Activated CD4-positive, alpha-beta T cell treated with anti-CD3 and anti-CD28 coated beads for 1 hour (primary cell): Measurements from ENCODE around the gene PLEKHG4B.
"Not testable (repeated sequence)": the region's sequence is repeated elsewhere in the genome, so short reads cannot be mapped to it uniquely, and the experiment has no call there.

Experiments
- DNase-seq: peaks from one replicate; pipeline ENCODE4 v3.0.0-alpha.2; 2020

PLEKHG4B gene

DNA sequence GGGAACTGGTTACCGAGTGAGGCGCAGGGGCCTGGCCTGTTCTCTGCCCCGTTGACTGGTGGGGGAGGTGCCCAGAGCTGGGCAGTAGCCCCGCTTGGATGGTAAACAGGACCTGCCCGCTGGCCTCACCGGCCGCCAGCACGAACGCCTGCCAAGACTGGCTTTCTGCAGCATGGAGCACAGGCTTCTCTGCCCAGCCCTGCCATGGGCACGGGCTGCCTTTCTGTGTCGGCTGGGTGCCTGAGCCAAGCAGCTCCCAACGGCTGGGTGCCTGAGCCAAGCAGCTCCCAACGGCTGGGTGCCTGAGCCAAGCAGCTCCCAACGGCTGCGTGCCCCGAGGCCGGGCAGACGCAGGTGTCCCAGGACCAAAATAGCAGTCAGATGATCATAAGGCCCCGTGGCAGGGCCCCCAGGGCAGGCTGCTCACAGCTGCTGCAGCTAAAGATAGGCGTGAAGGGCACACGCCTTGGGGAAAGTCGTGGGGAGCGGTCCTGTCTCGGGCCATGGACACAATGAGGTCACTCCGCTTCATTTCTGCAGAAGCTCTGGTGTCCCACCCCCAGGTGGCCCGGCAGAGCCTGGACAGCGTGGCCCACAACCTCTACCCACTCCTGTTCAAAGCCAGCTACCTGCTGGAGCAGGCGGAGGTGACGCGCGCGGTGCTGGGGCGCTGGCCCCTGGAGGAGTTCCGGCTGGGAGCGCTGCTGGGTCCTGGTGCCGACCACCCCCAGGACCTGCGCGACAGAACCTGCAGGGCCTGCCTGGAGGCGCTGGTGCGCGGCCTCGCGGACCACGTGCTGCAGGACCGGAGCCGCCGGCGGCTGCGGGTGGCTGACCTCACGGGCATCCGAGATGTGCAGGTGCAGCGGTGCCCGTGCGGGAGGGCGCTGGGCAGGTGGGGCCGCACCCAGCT, 99.3 kb downstream of the PLEKHG4B start, which contains the start of gene LRRC14B:
LRRC14B (plus strand) TSS at position 460 of the 913 bp plus-strand sequence; CDS start at position 504, 44 bp downstream.
- no peak for DNase-seq

DNA sequence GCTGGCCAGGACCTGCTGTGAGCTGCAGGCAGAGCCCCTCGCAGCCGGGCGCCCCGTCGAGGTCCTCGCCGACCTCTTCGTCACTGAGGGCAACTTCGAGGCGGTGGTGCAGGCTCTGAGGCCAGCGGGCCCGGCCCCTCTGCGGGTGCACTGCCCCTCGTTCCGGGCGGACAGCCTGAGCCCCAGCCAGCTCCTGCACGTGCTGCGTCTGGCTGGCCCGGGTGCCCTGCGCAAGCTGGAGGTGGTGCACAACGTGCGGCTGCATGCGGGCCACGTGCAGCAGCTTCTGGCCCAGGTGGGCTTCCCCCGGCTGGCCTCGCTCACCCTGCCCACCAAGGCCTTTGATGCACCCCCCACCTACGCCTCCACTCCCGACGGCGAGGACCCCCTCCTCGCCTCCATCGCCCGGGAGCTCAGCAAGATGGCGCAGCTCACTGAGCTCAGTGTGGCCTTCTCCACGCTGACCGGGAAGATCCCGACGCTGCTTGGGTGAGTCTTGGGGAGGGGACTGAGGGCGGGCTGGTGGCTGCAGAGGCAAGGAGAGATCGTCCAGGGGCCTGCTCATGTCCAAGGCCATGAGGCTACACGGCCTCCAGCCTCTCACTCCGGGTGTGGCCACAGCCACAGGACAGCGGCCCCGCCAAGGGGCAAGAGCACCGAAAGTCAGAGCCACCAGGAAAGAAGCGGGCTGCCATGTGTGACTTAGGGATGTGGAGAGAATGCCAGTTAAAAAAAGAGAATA, 100.2 kb downstream of the PLEKHG4B start:
- no peak for DNase-seq

DNA sequence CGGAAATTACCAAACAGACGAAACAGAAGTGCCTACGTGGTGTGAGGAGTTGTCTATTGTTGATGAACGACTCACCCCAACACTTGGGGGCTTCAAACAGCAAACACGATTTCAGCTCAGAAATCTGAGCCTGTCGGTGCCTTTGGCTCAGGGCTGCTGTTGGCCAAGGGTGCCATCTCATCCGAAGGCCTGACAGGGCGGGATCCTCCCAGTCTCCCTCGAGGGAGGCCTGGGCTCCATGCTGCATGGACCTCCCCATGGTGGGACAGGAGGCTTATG, 100.7 kb downstream of the PLEKHG4B start:
- no peak for DNase-seq

DNA sequence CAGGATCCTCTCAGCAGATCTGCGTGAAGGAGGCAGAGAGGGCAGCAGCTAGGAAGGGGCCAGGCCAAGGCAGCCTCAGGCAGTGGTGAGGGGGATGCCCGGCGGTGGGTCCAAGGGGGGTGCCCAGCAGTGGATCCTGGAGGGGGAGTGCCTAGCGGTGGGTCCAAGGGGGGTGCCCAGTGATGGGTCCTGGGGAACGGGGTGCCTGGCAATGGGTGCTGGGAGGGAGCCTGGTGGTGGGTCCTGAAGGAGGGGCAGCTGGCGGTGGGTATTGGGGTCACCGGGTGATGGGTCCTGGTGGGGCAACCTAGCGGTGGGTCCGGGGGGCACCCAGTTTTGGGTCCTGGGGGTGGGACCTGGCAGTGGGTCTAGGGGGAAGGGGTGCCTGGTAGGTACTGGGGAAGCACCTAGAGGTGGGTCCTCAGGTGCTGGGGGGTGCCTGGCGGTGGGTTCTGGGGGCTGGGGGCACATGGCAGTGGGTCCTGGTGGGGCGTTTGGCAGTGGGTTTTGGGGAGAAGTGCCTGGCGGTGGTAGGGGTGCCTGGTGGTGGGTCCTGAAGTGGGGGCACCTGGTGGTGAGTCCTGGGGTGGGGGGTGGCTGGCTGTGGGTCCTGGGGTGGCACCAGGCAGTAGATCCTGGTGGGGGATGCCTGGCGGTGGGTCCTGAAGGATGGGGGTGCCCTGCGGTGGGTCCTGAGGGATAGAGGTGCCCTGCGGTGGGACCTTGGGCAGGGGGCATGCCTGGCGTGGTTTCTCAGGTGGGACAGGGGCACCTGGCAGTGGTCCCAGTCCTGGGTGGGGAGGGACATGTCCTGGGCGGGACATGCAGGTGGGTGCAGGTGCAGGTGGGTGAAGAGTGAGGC, 101.2 kb downstream of the PLEKHG4B start:
- DNase-seq, result no peak

DNA sequence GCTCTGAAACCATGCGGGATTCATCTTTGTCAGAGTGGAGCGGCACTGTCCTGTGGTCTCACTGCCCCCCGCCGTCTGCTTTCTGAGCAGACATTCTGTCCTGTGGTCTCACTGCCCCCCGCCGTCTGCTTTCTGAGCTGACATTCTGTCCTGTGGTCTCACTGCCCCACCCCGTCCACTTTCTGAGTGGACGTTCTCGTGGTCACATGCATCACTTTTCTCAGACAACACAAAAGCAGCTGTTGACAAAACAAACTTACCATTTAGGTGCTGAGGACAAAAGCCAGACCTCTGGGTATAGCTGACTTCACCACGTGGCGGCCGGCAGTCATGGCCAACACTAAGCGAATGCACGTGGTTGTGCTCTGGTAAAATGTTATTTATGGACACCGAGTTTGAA, 102.1 kb downstream of the PLEKHG4B start:
- DNase-seq, result no peak

DNA sequence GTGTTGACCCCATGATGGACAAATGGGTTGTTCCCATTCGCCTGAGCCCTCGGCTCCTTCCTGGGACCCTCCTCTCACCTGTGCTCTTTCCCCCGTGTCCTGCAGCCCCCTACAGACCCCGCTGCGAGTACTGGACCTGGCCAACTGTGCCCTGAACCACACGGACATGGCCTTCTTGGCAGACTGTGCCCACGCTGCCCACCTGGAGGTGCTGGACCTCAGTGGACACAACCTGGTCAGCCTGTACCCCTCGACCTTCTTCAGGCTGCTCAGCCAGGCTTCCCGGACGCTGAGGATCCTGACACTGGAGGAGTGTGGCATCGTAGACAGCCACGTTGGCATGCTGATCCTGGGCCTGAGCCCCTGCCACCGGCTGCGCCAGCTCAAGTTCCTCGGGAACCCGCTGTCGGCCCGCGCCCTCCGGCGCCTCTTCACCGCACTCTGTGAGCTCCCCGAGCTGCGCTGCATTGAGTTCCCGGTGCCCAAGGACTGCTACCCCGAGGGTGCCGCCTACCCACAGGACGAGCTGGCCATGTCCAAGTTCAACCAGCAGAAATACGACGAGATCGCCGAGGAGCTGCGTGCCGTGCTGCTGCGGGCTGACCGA, 102.7 kb downstream of the PLEKHG4B start:
- no peak for DNase-seq

DNA sequence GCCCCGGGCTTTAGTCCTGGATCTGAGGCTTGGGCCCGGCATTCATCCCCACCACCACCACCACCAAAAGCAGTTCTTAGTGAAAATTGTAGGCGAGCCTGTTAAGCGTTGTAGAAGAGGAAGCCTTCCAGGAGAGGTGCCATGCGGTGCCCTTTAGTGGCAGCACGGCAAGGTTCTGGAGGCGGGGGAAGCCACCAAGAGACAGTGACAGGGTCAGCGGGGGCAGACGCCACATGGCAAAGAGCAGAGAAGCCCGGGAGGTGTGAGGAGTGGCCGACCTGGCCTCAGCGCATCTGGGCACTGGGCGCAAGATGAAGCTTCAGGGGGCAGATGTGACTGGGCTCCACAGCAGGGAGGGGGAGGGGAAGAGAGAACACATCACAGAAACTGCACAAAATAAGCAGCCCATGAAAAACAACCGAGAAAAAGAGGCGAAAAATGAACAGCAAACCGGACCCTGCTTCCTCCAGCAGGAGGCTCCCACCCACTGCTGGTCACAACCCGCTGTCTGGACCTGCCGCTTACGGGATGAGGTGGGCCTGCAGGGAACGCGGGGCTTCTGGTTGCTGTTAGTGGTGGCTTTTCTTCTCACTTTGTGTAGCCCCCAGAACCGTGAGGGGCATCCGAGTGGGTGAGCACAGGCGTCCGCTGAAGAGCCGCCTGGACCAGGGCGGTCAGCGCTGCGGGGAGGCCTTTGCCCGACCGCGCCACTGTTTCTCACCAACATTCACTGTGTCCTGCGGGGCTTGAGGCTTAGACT, 103.6 kb downstream of the PLEKHG4B start:
- DNase-seq, result no peak

DNA sequence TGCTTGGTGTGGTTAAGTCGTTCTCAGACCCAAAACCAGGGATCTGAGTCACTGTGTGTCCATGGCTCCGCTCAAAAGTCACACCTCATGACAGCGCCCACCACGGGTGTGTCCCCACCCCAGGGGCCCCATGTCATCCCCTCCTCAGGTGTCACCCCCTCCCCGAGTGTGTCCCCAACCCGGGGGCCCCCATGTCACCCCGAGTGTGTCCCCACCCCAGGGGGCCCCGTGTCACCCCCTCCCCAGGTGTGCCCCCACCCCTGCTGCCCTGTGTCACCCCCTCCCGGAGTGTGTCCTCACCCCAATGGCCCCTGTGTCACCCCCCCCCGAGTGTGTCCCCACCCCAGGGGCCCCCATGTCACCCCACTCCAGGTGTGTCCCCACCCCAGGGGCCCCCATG, 104.4 kb downstream of the PLEKHG4B start:
- DNase-seq, result no peak

DNA sequence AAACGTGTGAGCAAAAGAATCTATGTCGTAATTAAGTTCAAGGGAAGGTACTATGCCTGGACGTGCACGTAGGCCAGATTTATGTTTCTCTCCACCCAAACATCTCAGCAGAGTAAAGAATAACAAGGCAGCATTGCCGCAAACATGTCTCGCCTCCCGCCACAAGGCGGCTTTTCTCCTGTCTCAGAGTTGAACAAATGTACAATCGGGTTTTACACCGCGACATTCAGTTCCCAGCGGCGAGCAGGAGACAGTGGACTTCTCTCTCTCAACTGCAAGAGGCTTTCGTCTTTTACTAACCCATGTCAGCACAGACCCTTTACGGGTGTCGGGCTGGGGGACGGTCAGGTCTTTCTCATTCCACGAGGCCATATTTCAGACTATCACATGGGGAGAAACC, 105.1 kb downstream of the PLEKHG4B start:
- not testable (repeated sequence) for DNase-seq

DNA sequence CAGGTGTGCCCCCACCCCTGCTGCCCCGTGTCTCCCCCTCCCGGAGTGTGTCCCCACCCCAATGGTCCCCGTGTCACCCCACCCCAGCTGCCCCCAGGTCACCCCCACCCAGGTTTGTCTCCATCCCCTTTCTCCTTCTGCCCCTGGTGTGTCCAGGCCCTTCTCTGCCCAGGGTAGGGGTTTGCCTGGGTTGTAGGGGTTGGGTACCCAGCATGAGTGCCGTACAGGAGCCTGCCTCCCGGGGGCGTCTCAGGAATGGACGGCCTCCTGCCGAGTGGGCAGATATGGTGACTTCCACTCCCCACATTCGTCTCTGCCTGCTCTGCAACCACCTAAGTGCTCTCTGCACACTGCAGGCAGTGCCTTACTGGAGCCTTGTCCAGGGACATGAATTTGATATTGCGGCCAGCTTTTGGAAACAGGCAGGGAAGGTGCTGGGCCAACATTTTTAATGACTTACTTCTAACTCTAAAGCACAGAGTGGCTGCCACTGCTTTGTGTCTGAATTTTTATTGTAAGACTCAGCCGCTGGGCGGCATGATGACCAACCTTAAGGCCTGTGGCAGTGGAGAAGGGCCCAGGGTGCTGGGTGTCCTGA, 106.0 kb downstream of the PLEKHG4B start:
- no peak for DNase-seq

DNA sequence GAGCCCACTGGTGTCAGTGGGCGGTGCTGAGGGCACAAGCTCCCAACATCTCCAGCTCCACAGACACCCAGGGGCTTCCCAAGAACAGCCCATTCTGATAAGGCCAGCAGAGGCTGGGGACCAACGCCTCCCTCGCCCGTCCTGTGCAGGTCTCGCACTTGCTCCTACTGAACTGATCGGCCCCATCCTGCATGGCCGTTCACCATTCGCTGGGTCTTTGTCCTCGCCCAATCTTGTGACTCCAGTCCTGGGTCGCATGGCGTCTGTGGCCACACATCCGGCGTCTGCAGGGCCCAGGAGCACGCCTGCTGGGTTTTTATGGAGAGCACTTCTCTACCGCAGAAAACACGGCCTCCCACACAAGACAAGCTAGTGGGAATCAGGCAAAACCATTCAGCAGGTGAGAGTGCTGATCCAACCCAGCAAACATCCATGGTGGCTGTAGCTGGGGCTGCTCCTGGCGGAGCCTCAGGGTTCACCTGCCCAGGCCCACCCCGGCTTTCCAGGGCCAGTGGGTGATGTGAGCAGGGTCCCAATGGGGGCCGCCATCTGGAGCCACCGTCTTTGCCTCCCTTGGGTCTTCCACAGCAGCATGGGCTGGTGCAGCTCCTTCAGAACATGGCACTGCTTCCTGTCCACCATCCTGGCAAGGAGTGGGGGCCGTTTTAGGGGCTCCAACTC, 106.7 kb downstream of the PLEKHG4B start:
- no peak for DNase-seq

DNA sequence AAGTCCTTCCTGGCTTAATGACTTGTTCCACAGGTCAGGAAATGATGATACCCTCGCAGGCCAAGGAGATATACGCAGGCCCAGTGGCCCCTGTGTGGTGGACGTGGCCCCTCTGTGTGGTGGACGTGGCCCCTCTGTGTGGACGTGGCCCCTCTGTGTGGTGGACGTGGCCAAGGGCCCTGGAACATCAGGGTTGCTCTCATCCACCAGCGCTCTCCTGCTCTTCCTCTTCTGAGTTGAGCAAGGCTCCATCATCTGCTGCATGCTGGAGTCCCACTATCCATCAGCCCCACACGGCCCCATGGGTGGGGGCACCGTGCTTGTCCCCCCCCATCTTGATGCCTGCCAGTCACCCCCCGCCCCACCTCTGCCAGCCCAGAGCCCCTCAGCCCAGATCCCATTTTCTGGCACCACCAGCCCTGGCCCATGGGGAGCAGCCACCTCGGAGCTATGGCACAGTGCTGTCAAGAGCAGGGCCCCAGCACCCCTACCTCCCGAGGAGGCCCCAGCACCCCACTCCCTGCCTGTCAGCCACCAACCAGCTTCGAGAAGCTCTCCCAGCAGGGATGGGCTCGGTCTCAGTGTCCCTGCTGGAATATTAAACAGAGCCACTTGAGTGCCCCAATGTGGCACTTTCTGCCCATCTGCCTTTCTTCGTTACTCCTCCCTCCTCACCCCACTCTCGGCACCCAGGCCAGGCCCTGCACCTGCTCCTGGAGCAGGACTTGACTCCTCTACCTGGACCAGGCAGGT, 107.4 kb downstream of the PLEKHG4B start:
- no peak for DNase-seq

DNA sequence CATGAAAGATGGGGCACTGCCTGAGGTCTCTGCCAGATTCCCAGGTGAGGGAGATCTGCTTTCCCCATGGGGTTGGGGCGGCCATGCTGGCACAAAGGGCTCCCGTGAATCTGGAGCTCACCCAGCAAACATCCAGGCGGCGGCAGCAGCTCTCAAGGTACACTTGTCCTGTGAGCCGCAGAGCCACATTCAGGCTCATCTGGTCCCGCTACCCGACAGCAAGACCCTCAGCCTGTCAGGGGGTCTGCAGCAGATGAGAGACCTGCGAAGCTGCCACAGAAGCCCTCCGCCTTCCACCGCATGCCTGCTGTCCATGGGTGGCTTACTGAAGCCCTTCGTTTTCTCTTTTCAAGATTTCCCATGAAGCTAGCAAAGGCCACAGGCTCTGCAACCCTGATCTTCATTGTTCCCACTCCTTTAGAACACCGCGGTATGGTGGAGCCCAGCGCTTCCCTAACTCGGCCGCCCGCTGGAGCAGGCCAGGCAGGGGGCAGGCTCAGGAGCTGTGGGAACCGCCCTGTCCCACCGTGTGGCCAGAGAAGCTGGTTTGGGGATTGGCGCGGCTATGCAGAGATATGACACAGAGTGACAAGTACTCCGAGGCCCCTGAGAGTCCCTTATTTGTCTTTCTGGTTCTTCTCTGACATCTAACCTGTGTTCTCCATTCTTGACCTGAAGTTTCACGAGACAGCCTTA, 108.1 kb downstream of the PLEKHG4B start:
- DNase-seq, result no peak

DNA sequence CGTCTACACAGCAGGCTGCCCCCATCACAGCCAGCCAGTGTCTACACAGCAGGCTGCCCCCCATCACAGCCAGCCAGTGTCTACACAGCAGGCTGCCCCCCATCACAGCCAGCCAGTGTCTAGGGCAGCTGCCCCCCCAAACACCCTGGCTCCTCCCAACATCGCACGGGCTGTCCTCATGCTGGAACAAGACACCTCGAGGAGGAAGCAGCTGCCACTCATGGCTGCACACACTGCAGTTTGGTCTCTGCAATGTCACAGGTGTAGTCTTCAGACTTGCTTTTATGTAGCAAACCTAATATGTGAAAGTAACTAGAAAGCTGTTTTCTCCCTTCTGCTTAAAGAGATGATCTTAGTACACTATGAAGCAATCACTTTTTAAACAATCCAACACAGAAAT, 109.0 kb downstream of the PLEKHG4B start:
- no peak for DNase-seq

DNA sequence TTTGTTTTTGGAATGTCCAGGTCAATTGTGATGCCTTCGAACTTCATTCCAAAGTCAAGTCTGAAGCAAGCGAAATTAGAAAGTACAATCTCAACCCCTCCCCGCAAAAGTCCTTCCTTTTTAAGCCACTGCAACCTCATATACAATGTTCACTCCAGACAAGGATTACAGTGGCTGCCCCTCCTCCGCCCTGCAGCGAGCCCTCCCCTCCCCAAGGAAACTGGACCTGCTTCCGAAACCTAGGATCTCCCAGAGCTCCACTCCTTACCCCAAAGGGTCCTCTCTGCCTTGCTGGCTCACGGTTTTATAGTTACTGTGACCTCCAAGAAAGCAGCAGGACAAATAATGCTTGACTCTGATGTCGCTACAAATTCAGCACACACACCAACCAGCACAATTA, 109.7 kb downstream of the PLEKHG4B start:
- DNase-seq, result no peak

DNA sequence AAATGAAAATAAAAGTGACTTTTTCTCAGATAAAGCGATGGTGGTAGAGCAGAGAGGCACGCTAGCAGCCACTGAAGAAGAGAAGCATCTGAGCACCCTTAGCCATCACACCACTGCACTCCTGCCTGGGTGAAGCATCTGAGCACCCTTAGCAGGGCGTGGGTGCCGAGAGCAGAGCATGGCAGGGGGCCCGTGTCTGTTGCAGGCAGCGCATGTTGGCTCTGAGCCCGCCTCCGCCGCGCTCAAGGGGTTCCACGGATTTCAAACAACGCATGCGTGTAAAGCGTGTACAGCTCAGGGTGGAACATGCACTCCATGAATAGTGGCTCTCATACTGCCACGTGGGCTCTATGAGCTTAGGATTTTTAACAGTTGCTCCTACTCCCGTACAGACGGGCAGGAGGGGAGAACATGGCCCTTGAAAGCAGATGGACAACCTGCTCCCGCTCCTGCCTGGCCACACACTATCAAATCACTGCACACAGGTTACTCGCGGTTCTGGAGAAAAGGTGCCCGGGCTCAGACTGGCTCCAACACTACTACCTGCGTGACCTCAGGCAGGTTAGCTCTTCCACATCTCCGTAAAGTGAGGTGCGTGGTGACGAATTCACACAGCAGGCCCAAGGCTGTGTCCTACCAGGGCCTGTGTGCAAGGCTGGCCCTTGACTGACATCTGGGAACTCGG, 111.4 kb downstream of the PLEKHG4B start:
- no peak for DNase-seq

DNA sequence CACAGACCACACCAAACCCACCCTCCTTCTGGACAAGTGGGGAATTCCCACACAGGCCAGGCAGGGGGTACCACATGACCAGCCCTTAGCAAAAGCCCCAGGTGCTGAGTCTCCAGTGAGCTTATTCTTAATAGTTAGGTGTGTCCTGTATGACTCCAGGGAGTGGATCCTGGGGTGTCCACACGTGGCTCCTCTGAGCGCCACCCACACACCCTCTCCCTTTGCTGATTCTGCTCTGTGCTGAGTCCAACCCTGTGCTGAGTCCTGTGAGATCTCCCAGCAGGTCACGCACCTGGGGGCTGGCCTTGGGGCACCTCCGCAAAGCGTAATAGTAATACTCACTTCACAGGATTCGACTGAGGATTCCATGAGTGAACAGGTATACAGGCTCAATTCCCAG, 112.0 kb downstream of the PLEKHG4B start:
- no peak for DNase-seq

DNA sequence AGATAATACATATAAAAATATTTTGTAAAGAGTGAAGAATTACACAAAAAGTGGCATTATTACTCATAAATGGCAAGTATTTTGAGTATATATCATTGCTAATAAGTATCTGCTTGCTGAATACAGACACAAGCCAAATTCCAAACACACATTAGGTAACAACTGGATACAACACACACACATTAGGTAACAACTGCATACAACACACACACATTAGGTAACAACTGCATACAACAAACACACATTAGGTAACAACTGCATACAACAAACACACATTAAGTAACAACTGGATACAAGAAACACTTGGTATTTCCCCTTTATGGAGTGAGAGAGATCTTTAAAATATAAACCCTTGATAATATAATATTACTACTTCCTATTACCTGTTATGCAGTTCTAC, 112.5 kb downstream of the PLEKHG4B start:
- no peak for DNase-seq
